Activated gamma-delta T cell (primary cell): ENCODE results near the gene LAMB1.

ENCODE experiments used
- DNase-seq: peaks from one replicate; lab custom pipeline; 2025; lab: John Stamatoyannopoulos, UW

The LAMB1 gene

GRCh38 chr7:107998660-107999480, 4.1 kb downstream of the LAMB1 start:
- DNase-seq: no peak

DNA sequence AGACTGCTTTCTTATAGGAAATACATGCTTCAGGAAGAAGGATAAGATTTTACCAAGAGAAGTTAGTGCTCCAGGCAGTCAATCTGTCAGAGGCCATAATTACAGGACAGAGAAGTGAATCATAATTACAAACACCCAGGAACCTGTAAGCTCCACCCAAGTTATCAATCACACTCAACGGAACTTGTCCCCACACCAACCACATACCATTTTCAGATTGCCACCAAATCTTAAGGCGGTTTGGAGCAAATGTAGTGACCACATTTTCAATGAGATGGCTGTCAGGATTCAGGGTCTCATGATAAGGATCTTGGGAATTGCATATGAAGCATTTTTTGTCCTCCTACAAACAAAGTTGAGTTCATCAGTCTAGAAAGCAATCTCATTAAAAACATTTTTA, 4.8 kb downstream of the LAMB1 start:
- no peak for DNase-seq

DNA sequence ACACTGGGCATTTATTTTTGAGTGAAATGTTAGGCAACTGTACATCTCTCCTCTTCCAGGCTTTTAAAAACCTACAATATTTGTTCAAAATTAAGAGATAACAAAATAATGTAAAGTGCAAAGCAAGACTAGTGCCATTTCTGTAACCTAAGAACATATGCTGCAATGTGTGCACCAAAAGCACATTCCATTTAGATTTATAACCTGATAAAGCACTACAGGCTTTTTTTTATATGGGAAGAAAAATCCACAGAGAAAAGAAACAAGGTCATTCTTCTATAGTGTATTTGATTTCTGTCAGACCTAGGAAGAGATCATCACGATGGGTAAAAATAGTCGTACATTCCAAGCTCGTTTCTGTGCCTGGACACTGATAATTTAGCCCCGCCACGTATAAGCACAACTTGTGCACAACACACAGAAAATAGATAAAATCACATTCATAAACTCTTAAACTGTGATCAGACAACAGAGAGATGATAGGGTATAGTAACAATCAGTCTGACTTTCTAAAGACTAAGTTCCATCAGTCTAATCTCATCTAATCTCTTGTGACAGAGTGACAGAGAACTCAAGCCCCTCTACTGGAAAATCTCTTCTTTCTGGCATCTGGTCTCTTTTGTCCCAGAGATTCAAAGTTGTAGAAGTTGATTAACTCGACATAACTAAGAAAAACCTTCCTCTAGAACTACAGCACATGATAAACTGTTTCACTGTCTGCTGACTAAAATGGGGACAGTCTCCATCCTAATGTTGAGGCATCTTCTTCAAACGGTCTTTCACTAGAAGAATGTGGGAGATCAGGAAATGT, 6.7 kb downstream of the LAMB1 start:
- no peak for DNase-seq

DNA sequence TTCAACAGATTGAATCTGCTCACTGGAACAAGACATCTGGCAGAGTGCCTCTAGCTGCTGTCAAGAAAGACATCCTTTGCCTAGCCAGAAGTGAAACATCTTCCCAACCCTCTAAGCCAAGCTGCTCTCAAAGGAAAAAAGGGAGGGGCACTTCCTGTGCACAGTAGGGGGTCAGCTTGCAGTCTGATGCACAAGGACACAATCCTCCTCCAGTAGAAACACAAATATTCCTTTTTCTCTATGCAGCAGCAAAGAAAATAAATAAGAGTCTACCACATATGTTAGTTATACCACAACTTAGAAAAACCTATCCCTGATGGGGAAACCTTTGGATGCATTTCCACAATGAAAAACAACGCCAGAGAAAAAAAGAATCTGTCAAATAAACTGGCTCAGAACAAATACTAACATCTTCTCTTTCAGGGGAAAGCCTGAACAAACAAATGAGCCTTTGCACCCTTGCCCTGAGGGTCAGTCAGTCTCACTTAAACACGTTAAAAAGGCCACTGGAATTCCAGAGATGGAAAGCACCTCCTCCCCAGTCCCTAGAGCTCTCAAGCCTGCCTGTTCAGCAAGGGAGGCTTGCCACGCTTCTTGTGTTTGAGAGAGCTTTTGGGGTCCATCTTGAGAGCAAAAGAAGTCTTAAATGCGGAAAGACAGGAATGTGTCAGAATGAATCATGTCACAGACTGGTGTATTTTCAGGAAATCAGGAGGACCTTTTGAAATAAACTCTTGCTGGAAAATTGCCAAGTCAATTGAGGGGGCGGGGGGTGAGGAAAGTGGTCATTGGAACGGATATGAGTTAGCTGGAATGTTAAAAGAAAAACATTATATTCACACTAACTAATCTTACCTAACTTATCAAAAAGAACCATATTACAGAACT, 7.5 kb downstream of the LAMB1 start:
- no peak for DNase-seq

GRCh38 chr7:107994421-107995030, 8.4 kb downstream of the LAMB1 start:
- DNase-seq: no peak

GRCh38 chr7:107993891-107994291, 9.1 kb downstream of the LAMB1 start:
- DNase-seq: no peak

- DNase-seq: no peak
These were observed 13.2 kb downstream of the LAMB1 start for GRCh38 chr7:107989618-107990373.

DNA sequence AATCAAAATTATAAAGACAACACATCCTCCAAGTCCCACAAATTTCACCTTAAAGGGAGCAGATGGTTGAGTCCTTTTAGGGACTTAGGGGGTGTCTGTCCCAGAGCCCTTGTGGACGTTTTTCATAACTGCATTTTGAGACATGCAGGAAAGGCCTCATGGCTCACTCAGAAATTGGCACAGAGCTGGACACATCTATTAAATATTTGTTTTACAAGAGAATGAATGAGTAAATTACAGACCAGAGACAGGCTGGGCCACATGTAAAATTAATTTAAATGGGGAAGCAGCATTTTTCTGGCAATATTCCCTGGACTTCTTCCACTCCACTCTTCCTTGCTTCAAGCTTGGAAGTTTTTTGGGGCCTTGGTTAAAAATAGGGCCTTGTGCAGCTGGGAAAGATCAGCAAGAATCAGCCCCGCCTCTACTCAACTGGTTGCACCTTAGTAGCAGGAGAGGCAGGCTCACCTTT, 20.0 kb downstream of the LAMB1 start:
- DNase-seq: no peak

GRCh38 chr7:107982042-107982840, 20.7 kb downstream of the LAMB1 start:
- DNase-seq: no peak

- DNase-seq: no peak
These were observed 21.5 kb downstream of the LAMB1 start for GRCh38 chr7:107981466-107981865.

- no peak for DNase-seq
These were observed 22.2 kb downstream of the LAMB1 start for GRCh38 chr7:107980671-107981190.

GRCh38 chr7:107980171-107980570, 22.8 kb downstream of the LAMB1 start:
- DNase-seq: no peak

GRCh38 chr7:107978815-107979408, 24.0 kb downstream of the LAMB1 start:
- no peak for DNase-seq

DNA sequence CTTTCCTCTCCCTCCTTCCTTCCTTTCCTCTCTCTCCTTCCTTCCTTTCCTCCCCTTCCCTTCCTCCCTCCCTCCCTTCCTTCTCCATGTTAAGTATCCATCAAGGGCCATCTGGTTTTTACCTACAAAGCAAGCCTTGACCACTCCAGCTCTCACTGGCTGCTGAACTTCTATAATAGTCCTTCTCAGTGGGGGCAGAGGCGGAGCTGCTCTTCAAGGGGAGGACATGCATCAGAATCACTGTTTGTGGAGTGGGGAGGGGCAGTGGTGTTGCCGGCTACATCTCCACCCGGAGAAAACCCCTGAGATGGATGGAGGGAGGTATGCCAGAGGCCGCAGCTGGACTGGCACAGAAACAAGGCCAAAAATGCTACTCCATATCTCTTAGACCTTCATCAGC, 25.9 kb downstream of the LAMB1 start:
- DNase-seq: no peak

DNA sequence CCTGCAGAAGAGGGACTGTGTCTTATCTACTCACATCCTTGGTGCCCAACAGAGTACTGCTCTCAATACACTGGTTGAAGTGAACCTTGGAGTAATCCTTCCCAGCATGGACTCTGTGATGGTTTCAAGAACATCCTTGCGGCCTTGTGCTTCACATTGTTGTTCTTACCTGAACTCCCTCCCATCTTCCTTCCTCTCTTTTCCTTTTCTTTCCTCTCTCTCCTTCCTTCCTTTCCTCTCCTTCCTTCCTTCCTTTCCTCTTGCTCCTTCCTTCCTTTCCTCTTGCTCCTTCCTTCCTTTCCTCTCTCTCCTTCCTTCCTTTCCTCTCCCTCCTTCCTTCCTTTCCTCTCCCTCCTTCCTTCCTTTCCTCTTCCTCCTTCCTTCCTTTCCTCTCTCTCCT, 26.3 kb downstream of the LAMB1 start:
- DNase-seq: no peak

- no peak for DNase-seq
These were observed 27.5 kb downstream of the LAMB1 start for GRCh38 chr7:107975394-107976013.

DNA sequence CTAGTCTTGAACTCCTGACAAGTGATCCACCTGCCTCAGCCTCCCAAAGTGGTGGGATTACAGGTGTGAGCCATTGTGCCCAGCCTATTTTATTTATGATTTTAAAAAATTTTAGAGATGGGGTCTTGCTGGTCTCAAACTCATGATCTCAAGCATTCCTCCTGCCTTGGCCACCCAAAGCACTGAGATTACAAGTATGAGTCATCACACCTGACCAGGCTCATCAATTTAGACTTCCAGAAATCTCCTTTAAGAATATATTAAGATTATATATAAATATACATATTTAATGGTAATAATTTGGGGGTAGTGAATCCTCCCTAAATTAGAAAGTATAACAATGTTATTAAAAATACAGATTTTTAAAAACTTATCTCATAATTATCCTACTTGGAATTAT, 29.1 kb downstream of the LAMB1 start:
- DNase-seq: no peak

GRCh38 chr7:107972941-107973376, 30.0 kb downstream of the LAMB1 start:
- DNase-seq: no peak

DNA sequence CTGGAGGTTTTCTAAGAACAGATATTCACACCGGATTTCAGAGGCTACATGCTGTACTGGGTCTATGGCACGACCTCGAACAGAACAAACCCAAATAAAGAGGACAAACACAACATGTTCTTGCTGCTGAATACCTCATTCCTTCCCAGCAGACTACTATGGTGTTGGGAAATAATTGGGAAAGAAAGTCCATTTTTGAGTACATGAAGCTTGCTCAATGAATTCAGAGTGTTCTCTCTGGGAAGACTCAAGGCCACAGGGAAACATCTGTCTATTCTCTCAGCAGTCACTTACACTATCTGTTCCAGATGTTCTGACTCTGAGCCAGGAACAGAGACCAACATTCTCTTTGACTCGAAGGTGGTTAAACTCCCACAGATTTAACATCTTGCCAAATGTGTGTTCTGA, 30.9 kb downstream of the LAMB1 start:
- DNase-seq: no peak
